Measurements from ENCODE around the gene FRRS1L.

The FRRS1L gene

DNA sequence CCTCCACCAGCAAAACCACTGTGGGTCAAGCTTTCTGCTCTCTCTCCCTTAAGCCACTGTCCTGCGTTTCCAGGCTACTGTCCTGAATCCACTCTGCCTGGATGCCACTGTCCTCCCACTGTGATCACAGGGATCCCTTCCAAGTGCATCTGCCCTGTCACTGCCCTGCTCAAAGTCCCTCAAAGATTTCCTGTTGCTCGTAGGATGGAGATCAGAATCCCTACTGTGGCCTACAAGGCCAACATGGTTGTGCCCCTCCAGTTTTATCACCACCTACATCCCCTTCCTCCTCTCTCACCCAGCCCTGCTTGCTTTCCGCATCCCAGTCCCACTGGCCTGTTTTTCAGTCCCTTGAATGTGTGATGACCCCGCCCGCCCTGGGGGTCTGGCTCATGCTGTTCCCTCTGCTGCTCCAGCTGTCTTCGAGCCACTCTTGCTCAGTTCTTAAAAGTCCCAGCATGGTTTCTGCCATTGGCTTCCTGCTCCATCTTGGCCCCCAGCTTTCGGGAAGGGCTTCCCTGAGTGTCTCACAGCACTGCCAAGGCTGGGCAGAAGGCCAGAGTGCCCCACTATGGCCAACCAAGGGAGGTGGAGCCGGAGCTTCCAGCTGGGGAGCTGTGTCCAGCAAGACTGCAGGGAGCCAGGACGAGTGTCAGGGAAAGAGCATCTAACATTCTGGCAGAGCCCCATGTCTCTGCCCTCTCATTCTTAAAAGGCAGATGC is 12.9 kb upstream of the FRRS1L start:
- Histone ChIP-seq H3K4me3 (no peak overlapping the region), H3K27ac (no peak overlapping the region)

DNA sequence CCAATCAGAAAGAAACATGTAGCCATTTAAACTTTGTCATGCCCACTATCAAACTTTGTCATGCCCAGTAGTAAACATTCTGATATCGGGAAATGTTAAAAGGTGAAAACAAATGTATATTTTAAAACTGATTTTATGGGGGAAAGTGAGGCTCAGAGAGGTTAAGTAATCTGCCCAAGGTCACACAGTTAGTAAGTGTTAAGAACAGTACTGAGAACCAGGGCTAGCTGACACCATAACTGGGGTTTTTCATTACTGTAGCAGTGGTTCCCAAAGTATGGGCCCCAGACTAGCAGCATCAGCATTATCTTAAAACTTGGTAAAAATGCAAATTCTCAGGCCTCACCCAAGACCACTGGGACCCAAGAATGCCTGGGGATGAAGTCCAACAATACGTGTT is 9.9 kb upstream of the FRRS1L start:
- Histone ChIP-seq H3K27ac (no peak overlapping the region), H3K4me3 (no peak overlapping the region)

DNA sequence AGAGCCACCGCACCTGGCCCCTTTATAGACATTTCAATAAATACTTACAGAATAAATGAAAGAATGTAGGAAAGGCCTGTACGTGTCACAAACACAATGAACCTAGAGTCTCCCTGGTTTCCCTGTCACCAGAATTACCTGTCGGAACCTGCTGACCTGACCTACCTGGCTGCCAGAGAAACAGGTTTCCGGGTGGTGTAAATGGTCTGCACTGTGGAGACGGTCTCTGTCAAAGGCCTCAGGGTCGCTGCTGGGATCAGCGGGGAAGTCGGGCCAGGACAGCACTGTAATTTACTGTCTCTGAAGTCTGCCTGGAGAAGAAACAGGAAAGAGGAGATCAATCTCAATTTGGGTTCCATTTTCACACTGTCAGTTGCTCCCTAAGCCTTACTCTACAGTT is 9.3 kb upstream of the FRRS1L start:
- Histone ChIP-seq H3K4me3 (no peak overlapping the region), H3K27ac (no peak overlapping the region)

DNA sequence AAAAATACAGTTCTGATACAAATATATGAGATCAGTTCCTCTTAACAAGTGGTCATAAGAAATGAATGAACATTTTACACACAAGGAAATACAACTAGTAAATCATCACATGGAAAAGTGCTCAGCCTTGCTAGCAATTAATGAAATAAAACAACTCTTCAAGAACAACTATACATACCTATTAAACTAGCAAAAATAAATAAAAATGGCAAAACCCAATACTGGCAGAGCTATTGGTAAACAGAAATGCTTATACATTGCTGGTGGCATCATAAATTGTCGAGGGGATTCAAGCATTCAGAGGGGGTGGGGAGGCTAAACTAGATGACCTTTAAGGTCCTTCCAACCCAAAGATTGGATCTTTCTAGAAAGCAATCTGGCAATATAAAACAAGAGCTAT is 5.9 kb upstream of the FRRS1L start:
- H3K27ac ChIP-seq = no peak overlapping the region
- H3K4me3 ChIP-seq = no peak overlapping the region

DNA sequence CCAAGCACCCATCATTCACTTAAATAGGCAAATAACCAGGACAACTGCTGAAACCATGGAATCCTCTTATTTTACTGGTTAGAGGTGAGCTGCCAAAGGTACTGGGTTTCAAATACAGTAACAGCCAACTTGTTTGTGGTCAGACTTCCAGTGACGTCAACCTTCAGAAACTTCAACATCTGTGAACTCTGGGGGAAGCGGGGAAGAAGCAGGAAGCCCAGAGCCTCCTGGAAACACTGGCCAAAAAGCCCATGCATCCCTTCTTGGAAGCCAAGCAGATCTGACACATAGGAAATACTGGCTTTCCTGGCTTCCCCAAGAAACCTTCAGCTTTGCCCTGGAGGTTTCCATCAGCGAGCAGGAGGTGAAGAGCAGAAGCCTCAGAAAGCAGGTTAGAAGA is 4.9 kb upstream of the FRRS1L start:
- Histone ChIP-seq H3K27ac (no peak overlapping the region), H3K4me3 (no peak overlapping the region)

DNA sequence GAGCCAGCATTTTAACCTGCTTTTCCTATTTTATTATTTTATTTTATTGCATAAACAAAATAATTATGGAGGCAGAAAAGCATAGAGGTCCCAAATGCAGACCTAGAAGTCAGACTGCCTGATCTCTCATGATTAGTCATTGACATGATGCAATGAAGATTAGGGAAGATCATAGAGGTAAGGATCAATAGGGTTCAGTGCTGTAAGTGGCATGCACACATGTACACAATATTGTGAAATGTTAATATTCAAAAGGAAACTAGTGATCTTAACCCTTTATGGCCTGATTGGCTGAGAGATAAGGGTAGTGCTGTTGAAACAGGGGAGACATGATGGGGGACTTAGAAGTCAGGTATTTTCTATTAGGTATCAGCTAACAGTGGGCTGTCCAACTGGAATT is 1.1 kb upstream of the FRRS1L start:
- no peak overlapping the region for H3K4me3 ChIP-seq
- H3K27ac ChIP-seq = no peak overlapping the region

DNA sequence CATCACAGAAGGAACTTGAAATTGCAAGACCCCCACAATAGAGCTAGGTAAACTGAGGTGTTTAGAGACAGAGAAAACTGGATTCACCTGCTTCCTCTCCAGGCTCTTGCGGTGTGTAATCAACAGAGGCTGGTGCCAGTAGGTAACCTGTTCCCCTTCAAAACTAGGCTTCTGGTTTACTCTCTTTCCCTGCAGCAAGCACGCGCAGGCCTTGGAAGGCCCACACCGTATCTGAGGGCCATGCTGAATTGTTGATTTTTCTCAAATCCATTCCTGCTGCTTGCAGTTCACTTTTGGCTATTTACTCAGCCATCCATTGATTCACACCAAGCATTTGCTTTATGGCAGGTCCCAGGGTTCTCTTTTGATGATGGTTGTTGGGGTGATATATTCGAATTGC is 667 bp upstream of the FRRS1L start:
- Histone ChIP-seq H3K4me3 (no peak overlapping the region), H3K27ac (no peak overlapping the region)

DNA sequence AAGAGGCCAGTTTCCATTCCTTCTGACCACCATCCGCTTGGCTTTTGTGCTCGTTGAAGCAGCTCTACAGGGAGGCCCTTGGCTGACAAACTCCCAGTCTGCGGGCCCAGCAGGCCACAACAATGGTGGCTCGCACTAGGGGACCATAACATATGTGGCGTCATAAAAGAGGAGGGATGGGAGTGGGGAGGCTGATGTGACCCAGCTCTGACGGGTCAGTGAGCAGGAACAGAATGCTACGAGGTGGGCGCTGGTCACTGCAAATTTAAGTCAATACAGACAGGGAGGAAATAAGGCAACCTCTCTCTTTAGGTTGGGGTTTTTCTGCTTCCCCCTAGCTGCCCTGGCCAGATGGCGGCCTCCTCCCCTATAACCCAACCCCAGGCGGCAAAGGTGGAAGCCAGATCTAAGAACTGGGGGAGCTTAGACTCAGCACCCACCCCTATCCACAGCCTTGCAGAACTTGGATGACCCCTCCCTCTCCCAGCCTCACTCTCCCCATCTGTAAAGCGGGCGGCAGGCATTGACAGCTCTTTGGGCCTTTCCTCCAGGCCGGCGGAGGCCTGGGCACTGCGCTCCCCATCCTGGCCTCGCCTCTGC is 778 bp downstream of the FRRS1L start:
- H3K27ac ChIP-seq = no peak overlapping the region
- no peak overlapping the region for H3K4me3 ChIP-seq

DNA sequence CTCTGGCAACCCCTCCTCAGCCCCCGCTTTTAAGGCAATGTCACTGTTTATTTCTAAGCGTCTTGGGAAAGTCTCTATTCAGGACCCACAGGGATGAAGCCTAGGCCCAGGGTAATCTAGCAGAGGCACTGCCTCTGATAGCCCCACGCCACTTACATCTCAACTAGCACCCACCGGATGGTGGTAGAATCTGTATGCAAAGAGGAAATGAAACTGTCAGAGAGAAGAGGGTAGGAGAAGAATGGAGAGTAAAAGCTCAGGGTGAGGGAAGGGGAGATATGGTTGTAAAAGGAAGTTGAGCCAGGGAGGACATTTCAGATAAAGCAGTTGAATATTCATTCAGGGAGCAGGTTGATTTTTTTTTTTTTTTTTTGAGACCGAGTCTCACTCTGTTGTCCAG is 3.0 kb downstream of the FRRS1L start:
- H3K4me3 ChIP-seq = no peak overlapping the region
- H3K27ac ChIP-seq = no peak overlapping the region

DNA sequence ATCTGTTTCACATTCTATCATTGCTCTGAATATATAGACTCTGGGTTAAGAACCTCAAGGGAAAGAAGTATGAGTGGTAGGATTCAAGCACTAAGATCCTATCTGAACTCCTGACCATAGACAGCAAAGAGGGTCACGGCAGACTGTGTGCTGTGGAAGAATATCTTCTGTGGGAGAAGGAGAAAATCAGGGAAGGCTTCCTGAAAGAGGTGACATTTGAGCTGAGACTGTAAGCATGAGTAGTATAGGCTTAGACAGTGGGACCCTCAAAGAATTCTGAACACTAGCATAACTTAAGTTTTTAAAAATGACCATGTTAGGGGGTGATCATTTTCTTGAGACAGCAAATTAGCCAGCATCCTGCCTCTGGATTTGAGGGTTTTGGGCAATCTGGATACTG is 3.9 kb downstream of the FRRS1L start:
- Histone ChIP-seq H3K4me3 (no peak overlapping the region), H3K27ac (no peak overlapping the region)

DNA sequence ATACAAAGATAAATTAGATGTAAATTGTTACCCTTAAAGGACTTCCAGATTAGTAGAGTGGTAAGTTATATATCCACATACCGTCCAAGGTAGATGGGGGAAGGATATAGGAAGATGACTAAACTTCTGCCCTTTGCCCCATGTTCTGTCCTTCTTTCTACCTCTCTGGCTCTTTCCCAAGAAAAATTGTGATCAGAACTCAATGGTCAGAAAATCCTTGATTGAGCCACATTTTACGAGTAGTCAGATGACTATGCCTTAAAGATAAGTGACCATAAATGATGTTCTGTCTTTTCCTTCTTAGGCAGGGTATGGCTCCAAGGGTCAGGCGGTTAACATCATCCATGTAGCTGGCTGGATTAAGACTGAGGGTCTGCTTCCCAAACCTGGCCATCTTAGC is 4.4 kb downstream of the FRRS1L start:
- Histone ChIP-seq H3K27ac (no peak overlapping the region), H3K4me3 (no peak overlapping the region)

DNA sequence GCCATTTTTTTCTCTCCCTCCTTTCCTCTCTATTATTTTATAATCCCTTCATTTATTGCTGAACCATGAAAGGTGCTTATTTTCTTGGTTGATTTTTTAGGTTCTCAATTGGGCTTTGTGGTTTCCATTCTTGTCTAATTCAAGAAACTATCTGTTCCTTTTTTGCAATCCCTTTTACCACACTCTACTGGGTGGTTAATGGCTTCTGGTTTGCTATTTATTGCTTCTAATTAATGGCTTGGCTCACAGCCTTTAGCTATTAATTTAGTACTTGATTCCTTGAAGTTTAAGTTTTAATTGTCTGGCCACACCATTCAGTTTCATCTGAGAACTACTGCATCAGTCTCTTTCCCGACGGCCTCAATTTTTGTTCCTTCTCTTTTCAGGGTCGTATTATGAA is 5.6 kb downstream of the FRRS1L start:
- no peak overlapping the region for H3K4me3 ChIP-seq
- no peak overlapping the region for H3K27ac ChIP-seq

DNA sequence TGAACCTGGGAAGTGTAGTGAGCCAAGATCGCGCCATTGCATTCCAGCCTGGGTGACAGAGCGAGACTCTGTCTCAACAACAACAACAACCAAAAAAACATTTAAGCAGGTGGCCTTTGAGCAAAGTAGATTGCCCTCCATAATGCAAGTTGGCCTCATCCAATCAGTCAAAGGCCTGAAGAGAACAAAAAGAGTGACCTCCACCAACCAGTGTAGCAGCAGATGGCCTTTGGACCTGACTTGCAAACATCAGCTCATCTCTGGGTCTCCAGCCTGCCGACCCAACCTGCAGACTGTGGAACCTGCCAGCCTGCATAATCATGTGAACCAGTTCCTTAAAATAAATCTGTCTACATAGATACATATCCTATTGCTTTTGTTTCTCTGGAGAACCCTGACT is 7.5 kb downstream of the FRRS1L start:
- H3K27ac ChIP-seq = no peak overlapping the region
- H3K4me3 ChIP-seq = no peak overlapping the region

DNA sequence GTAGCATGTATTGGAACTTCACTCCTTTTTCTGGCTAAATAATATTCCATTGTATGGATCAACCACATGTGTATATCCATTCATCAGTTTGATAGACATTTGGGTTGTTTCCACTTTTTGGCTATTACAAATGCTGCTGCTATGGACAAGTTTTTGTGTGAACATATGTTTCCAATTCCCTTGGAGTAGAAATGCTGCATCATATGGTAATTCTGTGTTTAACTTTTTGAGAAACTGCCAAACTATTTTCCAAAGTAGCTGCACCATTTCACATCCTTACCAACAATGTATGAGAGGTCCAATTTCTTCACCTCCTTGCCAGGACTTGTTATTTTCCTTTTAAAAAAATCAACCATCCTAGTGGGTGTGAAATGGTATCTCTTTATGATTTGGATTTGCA is 8.4 kb downstream of the FRRS1L start:
- H3K4me3 ChIP-seq = no peak overlapping the region
- no peak overlapping the region for H3K27ac ChIP-seq

DNA sequence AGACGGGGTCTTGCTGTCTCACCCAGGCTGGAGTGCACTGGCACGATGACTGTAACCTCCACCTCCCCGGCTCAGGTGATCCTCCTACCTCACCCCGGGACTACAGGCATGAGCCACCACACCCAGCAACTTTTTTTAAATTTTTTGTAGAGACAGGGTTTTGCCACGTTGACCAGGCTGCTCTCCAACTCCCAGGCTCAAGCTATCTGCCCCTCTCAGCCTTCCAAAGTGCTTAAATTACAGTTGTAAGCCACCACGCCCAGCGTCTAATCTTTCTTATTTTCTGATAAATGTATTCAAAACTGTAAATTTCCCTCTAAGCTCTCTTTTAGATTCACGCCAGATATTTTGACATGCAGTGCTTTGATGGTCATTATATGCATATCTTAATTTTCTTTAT is 10.3 kb downstream of the FRRS1L start:
- Histone ChIP-seq H3K4me3 (no peak overlapping the region), H3K27ac (no peak overlapping the region)

DNA sequence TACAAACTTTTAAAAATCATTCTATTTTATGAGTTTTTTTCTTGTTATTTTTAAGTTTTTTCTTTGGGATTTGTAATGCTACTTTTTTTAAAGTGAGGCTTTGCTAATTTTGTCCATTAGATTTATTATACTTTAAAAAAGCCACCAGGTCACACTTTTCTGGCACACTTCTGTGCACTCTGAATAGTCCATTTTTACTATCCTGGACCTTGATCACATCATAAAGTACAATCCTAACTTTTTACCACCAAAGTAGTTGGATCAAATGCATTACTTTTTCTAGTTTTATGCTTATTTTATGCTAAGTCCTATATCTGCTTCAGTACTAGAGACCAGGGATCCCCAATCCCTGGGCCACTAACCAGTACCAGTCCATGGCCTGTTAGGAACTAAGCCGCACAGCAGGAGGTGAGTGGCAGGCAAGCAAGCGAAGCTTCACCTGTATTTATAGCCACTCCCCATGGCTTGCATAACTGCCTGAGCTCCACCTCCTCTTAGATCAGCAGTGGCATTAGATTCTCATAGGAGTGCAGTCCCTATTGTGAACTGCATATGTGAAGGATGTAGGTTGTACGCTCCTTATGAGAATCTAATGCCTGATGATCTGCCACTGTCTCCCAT is 16.0 kb downstream of the FRRS1L start:
- Histone ChIP-seq H3K27ac (no peak overlapping the region), H3K4me3 (no peak overlapping the region)

DNA sequence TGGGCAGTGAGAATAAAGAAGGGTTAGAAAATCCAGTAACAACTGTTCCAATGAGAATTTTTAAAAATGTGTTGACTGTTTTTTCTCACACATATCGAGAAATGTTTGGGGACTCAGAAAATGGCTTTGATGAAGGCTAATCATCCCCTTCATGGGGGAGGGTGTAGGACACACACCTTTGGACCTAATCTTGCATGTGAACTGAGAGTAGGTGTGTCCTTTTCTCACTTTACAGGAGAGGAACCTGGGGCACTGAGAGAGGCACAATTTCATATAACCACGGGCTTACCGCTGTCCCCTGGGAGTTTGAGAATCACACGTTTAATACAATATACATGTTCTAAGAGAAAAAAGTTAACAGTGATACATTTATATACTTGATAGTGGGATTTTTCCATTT is 17.3 kb downstream of the FRRS1L start:
- Histone ChIP-seq H3K4me3 (no peak overlapping the region), H3K27ac (no peak overlapping the region)

DNA sequence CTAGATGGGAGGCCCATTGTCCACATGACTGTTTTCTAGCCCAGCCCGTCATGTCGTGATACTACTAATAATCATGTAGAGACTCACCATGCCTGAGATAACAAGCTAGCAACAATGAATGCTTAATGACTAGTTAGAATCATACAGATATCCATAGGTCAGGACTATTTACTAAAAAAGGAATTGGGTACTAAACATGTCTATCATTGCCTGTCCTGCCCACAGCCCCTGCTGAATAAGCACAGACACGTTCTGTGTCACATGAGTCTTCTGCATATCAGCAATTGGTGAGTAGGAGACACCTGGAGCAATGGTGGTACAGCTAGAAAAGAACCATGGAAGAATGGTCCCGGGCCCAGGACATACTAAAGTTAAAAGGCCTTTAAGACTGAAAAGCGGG is 18.0 kb downstream of the FRRS1L start:
- no peak overlapping the region for H3K4me3 ChIP-seq
- no peak overlapping the region for H3K27ac ChIP-seq

DNA sequence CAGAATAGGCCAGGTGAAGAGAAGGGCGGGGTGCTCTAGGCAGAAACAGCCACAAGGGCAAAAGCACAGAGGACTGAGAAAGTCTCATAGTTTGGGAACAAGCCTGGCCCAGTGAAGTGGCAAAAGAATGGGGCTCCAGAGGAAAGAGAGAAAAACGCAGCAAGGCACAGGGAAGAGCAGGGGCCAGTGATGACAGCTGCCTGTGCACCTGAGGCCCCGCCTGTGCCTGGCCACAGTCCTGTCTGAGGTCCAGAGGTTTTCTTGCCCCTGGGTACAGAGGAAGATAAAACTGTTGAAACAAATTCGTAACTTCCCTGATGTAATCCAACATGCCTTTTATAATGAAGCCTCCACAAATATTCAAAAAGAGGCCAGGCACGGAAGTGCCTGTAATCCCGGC is 22.0 kb downstream of the FRRS1L start:
- H3K27ac ChIP-seq = no peak overlapping the region
- no peak overlapping the region for H3K4me3 ChIP-seq

DNA sequence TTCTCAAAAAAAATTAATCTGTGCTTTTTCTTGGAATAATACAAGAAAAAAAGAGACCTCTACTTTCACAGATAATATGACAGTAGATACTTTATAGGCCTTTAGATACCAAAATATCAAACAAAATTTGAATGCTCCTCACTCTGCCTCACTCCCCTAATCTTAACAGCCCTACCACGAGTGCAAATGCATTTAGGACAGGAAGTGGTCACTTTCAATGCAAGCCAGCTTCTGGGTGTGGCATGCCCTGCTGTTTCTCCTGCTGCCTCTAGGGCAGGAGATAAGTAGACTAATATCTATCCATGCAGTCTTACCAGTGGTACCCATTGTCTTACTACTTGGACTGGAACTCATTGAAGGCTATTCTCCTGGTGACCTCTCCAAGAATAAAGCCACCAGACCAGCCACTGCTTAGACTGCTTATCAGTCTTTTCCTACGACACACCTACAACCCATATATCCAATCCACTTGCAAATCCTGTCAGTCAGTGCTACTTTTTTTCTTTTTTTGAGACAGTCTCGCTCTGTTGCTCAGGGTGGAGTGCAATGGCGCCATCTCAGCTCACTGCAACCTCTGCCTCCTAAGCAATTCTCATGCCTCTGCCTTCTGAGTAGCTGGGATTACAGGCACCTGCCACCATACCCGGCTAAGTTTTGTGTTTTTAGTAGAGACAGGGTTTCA is 23.0 kb downstream of the FRRS1L start:
- Histone ChIP-seq H3K27ac (no peak overlapping the region), H3K4me3 (no peak overlapping the region)

DNA sequence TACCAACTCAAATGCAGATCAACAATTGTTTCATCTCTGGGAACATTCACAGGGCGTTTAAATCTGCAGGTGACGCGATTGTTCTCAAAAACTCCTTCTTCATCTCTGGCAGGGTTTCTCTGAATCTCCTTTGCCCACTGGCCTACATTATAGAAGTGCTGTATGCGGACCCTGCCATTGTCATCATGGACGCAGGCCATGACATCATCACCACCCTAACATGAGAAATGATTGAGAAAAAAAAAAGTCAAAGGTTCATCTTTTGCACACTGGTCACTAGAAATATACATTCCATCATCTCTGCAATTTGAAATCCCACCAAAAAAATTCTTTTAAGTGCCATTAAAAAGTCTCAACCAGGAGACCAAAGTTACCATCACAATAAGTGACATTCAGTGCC is 25.7 kb downstream of the FRRS1L start:
- no peak overlapping the region for H3K4me3 ChIP-seq
- H3K27ac ChIP-seq = no peak overlapping the region

Measured in skin epidermis (tissue), 12 donors.